Kasumi-1 (cell line): ENCODE measurements around the gene UNKL.

ENCODE experiments used
- DNase-seq, 2 experiments: peaks; one replicate each; lab custom pipeline; 2025; lab: John Stamatoyannopoulos, UW

The UNKL gene

GRCh38 chr16:1401061-1401757, 13.3 kb downstream of the UNKL start:
- no peak for DNase-seq

DNA sequence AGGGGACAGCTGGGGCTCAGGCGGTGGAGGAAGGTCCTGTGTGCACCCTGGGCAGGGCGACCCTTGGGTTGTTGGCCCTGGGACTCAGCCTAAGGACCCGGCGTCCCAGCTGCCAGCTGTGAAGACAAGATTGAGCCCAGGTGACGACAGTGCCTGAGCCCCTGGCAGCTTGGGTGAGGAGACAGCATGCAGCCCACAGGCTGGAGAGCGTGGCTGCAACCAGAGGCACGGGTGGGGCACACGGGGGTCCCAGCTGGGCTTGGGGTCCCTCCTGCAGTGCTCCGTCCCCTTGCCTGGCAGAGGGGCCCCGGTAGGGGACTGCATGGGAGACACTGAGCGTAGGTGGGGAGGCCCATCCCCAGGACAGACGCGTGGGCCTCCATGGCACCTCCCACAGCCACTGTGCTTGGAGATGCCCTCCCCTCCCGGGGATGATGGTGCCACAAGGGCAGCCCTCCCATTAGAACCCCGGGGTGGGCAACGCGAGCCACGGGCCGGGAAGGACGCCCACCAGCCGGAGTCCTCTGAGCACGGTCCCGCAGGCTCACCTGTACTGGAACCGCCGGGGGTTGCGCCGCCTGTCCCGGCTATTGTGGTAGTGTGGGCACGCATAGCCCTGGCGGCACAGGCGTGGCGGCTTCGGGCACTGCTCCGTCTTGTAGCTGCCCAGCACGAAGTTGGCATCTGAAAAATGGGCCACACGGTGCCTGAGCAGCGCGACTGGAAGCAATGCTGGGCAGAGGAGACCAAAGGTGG, 15.5 kb downstream of the UNKL start:
- DNase-seq = no peak

GRCh38 chr16:1398351-1398750, 16.2 kb downstream of the UNKL start:
- no peak for DNase-seq

GRCh38 chr16:1397779-1398178, 16.7 kb downstream of the UNKL start:
- no peak for DNase-seq

DNA sequence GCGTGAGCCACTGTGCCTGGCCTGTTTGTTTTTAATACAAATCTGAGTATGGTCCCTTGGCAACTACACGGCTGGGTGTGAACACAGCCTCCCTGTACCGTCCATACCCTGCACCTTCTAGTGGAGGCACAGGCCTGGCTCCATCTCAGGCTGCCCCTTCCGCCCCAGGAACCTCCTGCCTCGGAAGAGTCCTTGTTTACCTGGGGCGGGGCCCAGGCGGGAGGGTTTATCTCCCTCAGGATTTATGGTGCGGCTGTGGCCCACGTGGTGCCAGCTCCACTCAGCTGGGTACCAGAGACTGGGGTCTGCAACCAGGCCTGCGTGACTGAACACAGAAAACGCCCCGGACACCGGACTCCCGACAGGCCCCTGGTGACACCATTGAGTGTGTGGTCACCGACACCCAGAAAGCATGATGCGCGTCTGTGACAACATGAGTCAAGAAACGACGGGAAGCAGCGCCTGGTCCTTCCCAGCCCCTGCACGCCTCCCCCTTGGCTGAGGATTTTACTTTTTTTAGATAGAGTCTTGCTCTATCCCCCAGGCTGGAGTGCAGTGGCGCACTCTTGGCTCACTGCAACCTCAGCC, 19.0 kb downstream of the UNKL start:
- no peak for DNase-seq

DNA sequence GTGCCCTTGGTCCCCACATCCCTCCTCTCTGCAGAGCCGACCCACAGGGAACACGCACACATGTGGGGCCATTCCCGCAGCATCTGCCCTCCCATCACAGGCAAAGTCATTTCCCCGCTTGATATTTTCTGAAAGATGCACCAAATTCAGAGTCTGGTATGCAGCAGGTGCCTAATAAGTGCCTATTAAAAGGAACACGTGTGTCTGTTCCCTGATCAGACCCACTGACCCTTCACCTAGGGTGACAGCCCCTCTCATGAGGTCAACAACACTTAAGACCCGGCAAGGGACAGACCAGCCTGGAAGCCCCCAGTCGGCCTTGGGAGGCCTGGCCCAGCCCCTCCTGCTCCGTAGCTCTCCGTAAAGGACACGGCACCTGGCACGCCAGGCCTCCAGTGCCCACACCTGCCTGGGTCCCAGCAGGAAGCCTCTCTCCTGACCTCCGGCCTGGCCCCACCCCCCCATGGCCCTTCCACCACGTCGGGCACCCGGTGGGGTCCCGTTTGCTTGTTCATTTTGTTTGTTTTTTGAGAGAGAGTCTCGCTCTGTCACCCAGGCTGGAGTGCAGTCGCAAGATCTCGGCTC, 20.0 kb downstream of the UNKL start:
- no peak for DNase-seq

GRCh38 chr16:1393613-1394176, 20.8 kb downstream of the UNKL start:
- DNase-seq = no peak

DNA sequence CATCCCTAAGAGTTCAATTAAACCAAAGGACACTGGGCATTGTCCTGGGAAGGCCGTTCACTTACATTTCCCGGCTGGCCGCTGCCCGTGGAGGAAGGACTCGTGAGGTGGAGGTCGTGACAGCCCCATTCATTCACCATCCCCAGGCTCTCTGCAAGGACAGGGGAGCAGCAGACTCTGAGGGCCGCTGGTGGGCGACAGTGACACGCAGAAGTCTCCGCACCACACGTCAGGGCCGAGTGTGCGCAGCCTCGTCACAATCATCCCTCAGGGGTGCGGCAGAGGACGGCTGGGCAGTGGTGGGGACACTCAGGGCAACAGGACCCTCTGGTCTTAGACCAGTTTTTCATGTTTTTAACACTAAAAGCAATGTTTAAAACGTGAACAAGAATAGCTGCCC, 21.7 kb downstream of the UNKL start:
- DNase-seq = no peak

DNA sequence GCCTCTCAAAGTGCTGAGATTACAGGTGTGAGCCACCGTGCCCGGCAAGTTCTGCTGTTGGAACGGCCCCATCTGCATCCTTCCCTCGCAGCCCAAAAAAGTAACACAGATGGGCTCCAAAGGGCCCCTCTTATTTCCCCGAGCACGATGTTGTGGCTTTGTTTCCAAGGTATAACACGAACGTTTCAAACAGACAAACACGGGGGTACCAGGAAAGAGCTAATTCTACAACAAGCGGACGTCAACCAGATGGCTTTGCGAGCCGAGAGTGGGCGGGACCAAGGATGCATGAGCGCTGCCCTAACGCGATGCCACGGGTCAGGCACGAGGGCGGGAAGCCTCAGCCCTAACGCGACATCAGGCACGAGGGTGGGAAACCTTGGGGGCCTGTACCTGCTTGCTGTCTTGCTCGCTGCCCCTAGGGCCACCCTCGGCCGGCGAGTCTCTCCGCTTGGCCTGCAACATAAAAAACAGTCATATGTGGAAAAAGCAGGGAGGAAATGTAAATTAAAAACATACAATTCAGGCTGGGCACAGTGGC, 24.2 kb downstream of the UNKL start:
- no peak for DNase-seq

DNA sequence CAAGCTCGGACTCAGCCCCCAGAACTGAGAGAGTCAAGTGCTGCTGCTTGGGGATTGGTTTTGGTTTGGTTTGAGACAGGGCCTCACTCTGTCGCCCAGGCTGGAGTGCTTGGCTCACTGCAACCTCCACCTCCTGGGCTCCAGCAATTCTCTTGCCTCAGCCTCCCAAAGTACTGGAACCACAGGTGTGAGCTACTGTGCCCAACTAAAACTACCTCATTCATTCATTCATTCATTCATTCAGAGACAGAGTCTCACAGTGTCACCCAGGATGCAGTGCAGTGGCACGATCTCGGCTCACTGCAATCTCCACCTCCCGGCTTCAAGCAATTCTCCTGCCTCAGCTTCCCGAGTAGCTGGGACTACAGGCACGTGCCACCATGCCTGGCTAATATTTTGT, 24.7 kb downstream of the UNKL start:
- DNase-seq = no peak

DNA sequence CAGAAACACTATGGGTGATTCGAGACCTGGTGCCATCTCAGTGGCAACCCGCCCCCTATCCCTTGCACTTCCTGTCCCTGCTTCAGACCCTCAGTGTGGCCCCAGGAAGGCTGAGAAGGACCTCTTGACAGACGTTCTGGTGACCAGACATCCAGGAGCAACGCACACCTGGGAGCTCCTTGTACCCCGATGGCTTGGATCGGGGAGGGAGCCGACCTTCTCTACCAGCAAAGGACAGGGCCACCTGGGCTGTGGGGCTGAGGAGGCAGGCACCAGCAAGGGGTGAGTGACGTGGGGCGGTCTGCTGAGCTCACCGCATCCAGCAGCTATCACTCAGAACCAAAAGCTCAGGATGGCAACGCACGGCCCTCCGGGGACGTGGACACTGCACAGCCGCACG, 27.2 kb downstream of the UNKL start:
- DNase-seq = no peak

DNA sequence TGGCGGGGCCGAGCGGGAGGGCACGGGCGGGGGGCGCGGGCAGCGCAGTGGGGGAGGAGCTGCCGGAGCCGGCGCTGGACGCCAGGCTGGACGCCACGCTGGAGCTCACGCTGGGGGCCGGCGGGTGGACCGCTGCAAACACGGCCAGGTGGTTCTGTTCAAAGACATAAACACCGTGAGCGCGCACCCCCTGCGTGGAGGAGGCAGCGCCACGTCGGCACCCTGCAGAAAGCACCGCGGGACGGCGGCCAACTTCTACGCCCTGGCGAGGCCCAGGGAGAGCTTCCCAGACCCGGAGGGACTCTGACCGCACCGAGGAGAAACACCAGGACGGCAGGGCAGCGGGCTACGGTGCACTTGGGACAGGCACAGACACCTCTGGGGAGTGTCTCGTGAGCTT, 29.3 kb downstream of the UNKL start:
- DNase-seq = no peak

DNA sequence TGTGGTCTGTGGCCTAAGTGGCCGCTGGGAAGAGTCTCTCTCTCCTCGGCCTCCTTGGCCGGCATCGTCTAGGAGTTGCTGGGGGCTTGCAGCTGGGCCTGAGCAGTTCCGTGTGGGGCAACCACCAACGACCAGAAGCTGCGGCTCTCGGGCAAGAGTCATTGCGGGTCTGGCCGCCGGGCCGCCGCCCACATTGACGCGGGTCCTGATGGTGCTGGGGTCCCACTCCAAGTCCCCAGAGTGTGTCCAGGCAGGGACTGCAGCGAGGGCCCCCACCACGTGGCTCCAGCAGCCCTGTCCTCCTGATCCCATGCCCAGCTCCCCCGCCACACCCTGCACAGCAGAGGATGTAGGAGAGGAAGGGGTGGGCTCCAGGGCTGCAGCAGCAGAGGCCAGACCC, 30.9 kb downstream of the UNKL start:
- DNase-seq = no peak

DNA sequence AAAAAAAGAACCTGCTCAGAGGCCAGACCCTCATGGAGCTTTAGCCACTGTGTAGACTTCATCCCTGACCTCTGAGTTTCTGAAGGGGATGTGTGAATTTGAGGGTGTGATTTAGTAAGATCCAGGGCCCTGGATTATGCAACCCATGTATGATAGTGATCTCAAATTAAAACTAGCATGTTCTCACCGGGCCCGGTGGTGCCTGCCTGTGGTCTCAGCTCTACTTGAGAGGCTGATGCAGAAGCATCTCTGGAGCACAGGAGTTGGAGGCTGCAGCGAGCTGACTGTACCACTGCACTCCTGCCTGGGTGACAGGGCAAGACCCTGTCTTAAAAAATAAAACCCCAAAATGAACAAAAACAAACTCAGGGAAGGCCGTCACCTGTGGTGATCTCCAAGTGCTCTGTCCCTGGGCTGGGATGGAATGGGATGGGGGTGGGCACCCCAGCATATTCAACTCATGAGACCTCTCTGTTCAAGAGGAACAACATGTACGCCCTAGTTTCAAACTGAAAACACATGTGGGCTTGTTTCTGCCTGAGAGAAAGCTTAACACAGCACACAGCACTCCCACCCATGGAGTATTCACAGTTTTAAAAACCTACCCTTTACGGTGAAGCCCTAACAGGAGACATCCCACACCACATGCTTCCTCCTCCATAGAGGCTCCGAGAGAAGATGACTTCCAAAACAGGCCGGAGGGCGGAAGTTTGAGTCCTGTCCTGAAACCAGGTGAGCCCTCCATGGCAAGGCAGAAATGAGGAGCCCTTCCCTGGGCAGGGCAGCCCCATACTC, 32.7 kb downstream of the UNKL start:
- no peak for DNase-seq

DNA sequence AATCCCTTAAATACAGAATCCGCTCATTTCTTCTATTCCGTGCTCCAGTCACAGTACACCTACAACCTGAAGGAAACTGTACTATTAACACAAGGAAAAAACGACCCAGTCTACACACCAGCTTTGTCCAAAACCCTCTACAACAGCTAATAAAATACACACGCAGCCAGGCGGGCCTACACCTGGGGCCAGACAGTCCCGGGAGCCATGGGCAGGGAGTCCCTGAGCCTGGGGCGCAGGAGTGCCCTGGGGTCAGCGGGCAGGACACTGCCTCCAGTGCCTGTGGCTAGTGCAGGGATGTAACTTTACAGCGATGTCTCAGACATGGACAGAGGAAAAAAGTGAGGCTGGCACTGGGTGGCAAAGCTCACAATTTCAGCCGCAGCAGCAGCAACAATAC, 34.3 kb downstream of the UNKL start:
- no peak for DNase-seq

DNA sequence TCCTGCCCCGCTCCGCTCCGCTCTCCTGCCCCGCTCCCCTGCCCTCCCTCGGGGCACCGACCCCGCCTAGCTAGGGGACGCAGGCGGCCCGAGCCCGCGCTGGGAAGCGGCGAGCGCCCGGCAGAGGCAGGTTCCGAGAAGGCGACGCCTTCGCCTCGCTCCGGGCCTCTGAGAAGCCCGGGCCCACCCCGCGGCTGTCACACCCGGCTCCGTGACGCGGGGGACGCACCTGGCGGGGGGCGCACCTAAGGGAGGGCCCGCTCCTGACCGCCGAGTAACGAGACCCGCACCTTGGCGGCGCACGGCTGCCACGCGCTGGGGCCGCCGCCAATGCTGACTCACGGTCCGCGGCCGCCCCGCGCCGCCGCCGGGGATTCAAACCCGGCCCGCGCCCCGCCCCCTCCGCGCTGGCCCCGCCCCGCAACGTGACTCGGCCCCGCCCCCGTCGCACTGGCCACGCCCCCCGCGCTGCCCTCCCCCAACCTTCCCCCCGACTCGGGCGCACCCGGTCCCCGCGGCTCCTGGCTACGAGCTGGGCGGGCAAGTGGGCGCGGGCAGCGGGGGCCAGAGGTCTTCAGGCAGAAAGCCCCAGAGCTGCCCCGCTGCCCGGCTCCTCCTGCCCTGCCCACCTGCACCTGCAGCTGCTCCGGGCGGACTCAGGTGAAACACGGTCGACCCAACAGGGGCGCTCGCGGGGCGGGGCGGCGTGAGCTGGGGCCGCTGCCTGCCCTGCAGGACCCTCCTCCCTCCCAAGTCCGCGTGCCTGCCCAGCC, 35.0 kb downstream of the UNKL start:
- peak in 1 of 2 experiments; percentile 5 for DNase-seq

GRCh38 chr16:1378804-1379303, 35.6 kb downstream of the UNKL start:
- DNase-seq = no peak

GRCh38 chr16:1378087-1378803, 36.3 kb downstream of the UNKL start:
- DNase-seq = no peak

DNA sequence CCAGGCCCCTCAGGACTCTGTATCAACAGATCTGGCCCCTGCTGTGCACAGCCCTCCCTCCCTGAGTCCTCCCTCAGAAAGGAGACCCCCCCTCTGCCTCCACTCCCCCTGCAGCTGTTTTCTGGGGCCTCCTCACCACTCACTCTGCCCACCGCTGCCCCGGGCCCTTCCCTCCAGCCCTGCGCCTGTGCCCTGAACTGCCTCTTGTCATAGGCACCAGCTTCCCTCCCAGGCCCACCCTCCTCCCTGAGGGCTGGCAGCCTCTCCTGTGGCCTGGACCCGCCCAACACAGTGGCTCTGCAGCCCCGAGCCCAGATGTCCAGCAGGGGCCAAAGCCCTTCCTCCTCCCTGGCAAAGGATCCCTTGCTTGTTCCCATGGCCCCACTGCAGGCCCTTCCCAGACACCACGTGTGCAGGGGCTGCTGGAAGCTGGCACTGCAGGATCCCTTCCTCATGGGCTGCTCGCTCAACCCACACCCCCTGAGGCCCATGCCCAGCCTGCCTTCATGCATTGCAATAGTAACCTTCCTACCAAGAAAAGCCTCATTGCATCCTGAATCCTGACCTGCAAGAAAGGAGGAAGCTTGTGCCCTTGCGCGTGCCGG, 37.0 kb downstream of the UNKL start:
- DNase-seq = no peak
